ENCODE results near the gene PLAC1. TPM values are rescaled to one million over a fixed set of nuclear protein-coding genes. Genes with fewer than 3 reads are reported as not detected.

The PLAC1 gene
- total RNA-seq, 4 donors from 2014 or later: not detected

- Histone ChIP-seq H3K4me1 (peaks cover 16% of the 10 kb centered on the region), H3K36me3 (no peaks in the 10 kb centered on the region), H3K4me3 (no peak overlapping the region), H3K27ac (no peak overlapping the region), H3K27me3 (no peaks in the 10 kb centered on the region), H3K9me3 (no peaks in the 10 kb centered on the region)
- TF ChIP-seq EP300 (IDR thresholded peaks at IDR 0.05): no peak
- no peak for TF ChIP-seq POLR2AphosphoS5 (IDR thresholded peaks at IDR 0.05)
- TF ChIP-seq, protein P1, sequence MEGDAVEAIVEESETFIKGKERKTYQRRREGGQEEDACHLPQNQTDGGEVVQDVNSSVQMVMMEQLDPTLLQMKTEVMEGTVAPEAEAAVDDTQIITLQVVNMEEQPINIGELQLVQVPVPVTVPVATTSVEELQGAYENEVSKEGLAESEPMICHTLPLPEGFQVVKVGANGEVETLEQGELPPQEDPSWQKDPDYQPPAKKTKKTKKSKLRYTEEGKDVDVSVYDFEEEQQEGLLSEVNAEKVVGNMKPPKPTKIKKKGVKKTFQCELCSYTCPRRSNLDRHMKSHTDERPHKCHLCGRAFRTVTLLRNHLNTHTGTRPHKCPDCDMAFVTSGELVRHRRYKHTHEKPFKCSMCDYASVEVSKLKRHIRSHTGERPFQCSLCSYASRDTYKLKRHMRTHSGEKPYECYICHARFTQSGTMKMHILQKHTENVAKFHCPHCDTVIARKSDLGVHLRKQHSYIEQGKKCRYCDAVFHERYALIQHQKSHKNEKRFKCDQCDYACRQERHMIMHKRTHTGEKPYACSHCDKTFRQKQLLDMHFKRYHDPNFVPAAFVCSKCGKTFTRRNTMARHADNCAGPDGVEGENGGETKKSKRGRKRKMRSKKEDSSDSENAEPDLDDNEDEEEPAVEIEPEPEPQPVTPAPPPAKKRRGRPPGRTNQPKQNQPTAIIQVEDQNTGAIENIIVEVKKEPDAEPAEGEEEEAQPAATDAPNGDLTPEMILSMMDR (IDR thresholded peaks at IDR 0.05): no peak
- no peak for TF ChIP-seq POLR2A (IDR thresholded peaks at IDR 0.05)
- DNase-seq (ENCODE audit: low spot score in 2 of 2): no peak
- 72% methylated on average over 3 of the region's 3 CpGs for WGBS
Measured at GRCh38 chrX:134624046-134624430, 34.2 kb downstream of the PLAC1 start.

DNA sequence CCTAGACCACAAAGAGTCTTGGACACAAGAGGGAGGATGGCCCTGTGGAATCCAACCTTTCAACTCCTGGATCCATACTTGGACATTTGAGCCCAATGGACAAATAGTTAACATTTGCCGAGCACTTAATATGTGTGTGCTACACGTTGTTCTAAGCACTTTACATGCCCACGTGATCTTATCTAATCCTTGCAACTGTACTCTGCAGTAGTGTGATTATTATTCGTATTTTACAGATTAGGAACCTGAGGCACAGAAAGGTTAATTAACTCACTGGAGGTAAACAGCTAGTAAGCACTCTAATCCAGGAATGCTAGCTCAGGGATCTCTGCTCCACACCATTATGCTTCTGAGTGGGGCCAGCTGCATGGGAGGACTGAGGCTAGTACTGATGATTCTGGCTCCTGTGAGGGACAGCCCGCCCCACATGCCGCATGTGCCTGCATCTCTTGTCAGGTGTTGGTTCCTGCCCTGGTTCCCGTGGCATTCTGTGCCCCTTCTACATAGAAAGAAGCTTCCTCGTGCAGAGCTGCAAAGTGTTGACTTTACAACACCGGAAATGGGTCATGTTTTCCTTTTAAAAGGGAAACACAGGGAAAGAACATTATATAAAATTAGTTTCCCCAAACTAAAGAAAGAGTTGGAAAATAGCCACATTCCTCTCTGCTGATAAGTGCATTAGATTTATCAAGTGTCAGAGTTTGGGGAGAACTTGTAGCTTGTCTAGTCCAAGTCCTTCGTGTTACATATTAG, 34.8 kb downstream of the PLAC1 start:
- H3K27ac ChIP-seq: no peak overlapping the region
- peaks cover 16% of the 10 kb centered on the region for H3K4me1 ChIP-seq
- H3K9me3 ChIP-seq: no peaks in the 10 kb centered on the region
- H3K27me3 ChIP-seq: no peaks in the 10 kb centered on the region
- WGBS: 50% methylated on average over 10 of the region's 10 CpGs
- H3K36me3 ChIP-seq: no peaks in the 10 kb centered on the region
- H3K4me3 ChIP-seq: no peak overlapping the region
- no peak for DNase-seq (ENCODE audit: low spot score in 2 of 2)
- TF ChIP-seq, protein P1 (IDR thresholded peaks at IDR 0.05): no peak
- TF ChIP-seq POLR2A (IDR thresholded peaks at IDR 0.05): no peak
- no peak for TF ChIP-seq EP300 (IDR thresholded peaks at IDR 0.05)
- no peak for TF ChIP-seq POLR2AphosphoS5 (IDR thresholded peaks at IDR 0.05)

GRCh38 chrX:134622813-134623185, 35.5 kb downstream of the PLAC1 start:
- 48% methylated on average over 2 of the region's 2 CpGs for WGBS
- H3K27ac ChIP-seq: no peak overlapping the region
- no peak for TF ChIP-seq EP300 (IDR thresholded peaks at IDR 0.05)
- TF ChIP-seq, protein P1 (IDR thresholded peaks at IDR 0.05): no peak
- no peak for TF ChIP-seq POLR2AphosphoS5 (IDR thresholded peaks at IDR 0.05)
- no peak for TF ChIP-seq POLR2A (IDR thresholded peaks at IDR 0.05)

DNA sequence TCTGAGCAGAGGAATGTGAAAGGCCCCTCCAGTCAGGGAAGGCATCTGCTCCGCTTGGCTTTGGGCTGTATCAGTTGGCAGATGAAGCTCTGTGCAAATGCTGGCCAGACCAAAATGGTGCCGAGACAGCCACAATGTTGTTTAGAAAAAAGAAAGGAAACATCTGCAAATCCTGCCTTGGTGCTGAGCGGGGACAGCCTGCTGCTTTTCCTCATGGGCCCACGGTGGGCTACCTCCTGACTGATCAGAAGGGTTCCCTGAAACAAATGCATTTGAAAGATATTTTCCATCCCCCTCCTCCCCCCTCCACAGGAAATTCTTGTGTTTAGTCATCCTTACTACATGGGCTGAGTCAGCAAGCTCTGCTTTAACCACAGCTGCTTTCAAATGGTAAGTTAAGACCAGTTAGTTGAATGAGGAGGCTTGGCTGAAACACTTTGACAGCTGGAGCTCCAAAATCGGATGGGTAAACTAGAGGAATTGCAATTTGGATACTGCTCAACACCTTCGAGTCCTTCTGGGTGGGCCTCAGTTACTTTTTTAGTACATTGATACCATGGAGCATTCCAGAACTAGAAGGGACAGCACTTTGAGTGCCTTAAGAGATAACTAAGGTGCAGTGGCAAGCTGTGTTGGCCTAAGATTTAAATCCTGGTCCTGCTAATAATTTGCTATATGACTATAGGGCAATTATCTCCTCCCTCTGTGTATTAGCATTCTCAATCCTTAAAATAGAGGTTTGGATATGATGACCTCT, 36.0 kb downstream of the PLAC1 start:
- Histone ChIP-seq H3K4me1 (peaks cover 16% of the 10 kb centered on the region), H3K36me3 (no peaks in the 10 kb centered on the region), H3K27ac (no peak overlapping the region), H3K9me3 (no peaks in the 10 kb centered on the region), H3K27me3 (no peaks in the 10 kb centered on the region), H3K4me3 (no peak overlapping the region)
- no peak for DNase-seq (ENCODE audit: low spot score in 2 of 2)
- WGBS: 48% methylated on average over 5 of the region's 6 CpGs
- TF ChIP-seq, protein P1 (IDR thresholded peaks at IDR 0.05): no peak
- TF ChIP-seq POLR2A (IDR thresholded peaks at IDR 0.05) (no peak), POLR2AphosphoS5 (IDR thresholded peaks at IDR 0.05) (no peak), EP300 (IDR thresholded peaks at IDR 0.05) (no peak)

More at GRCh38 chrX:134622813-134623185, 35.5 kb downstream of the PLAC1 start:
- Histone ChIP-seq H3K36me3 (no peaks in the 10 kb centered on the region), H3K4me1 (peaks cover 16% of the 10 kb centered on the region), H3K9me3 (no peaks in the 10 kb centered on the region), H3K27me3 (no peaks in the 10 kb centered on the region), H3K4me3 (no peak overlapping the region)
- no peak for DNase-seq (ENCODE audit: low spot score in 2 of 2)

GRCh38 chrX:134619838-134620237, 38.4 kb downstream of the PLAC1 start:
- Histone ChIP-seq H3K36me3 (no peaks in the 10 kb centered on the region), H3K4me1 (peaks cover 13% of the 10 kb centered on the region), H3K4me3 (no peak overlapping the region), H3K9me3 (no peaks in the 10 kb centered on the region), H3K27me3 (no peaks in the 10 kb centered on the region), H3K27ac (no peak overlapping the region)
- no peak for DNase-seq (ENCODE audit: low spot score in 2 of 2)
- WGBS: 95% methylated on average over 1 of the region's 1 CpG
- TF ChIP-seq EP300 (IDR thresholded peaks at IDR 0.05) (no peak), POLR2A (IDR thresholded peaks at IDR 0.05) (no peak), POLR2AphosphoS5 (IDR thresholded peaks at IDR 0.05) (no peak)
- TF ChIP-seq, protein P1 (IDR thresholded peaks at IDR 0.05): no peak
